Left lung (tissue), 10 donors: ENCODE data around the gene CDH10. TPM values are rescaled to one million over a fixed set of nuclear protein-coding genes. Genes with fewer than 3 reads are reported as not detected.

Experiments used
- ATAC-seq: fragments of 200-7000 bp; cut with Tn5 transposase; one replicate; pipeline ENCODE4 v1.9.1; 2020; ENCODE audit warnings: moderate library complexity
- DNase-seq, 4 donors: peaks; one replicate each; pipeline ENCODE4 v3.0.0-alpha.2; 2013 to 2020
- H3K27ac ChIP-seq, 2 donors: fragments of 200-600 bp; sonication (generic) in 1 of 2; one replicate each; pipeline versions ENCODE4 v1.5.0 to v1.8.0; 2020 to 2021
- H3K27me3 ChIP-seq, 2 donors: fragments of 200-600 bp; sonication (generic) in 1 of 2; one replicate each; pipeline versions ENCODE4 v1.5.0 to v1.8.0; 2020 to 2021
- H3K36me3 ChIP-seq, 2 donors: fragments of 200-600 bp; sonication (generic) in 1 of 2; one replicate each; pipeline versions ENCODE4 v1.5.0 to v1.8.0; 2020 to 2021
- H3K4me1 ChIP-seq, 2 donors: fragments of 200-600 bp; one replicate each; pipeline ENCODE4 v1.8.0; 2021
- H3K4me3 ChIP-seq, 2 donors: fragments of 200-600 bp; sonication (generic) in 1 of 2; one replicate each; pipeline versions ENCODE4 v1.5.0 to v1.8.0; 2020 to 2021; ENCODE audit warnings: mild to moderate bottlenecking in 1 of 2
- H3K9me3 ChIP-seq, 2 donors: fragments of 200-600 bp; sonication (generic) in 1 of 2; one replicate each; pipeline versions ENCODE4 v1.5.0 to v1.8.0; 2020 to 2021
- intact Hi-C, 2 donors: fragments of 100-400 bp; cut with DNase I; formaldehyde crosslinking; loops; one replicate each; pipeline versions ENCODE4 v1.11.2 to v1.14.2; 2022
- polyA plus RNA-seq, 6 donors: library from polyadenylated mRNA; unstranded; fragments of 120-200 nt; gene quantifications; one replicate each; pipeline ENCODE4 v1.2.1, GENCODE V29; 2013; ENCODE audit not compliant: insufficient read length in 6 of 6
- total RNA-seq, 2 donors: library from RNA; stranded (reverse); fragmentation: NEBNext Ultra II Directional; extraction: Animal tissue kit (Norgen Biotek cat#: 25700); gene quantifications; one replicate each; pipeline ENCODE4 v1.2.1, GENCODE V29; 2021
- TF ChIP-seq, protein P1 (sequence below), 2 donors: fragments of 200-600 bp; sonication (generic) in 1 of 2; IDR thresholded peaks; one replicate each; pipeline versions ENCODE4 v1.5.0 to v1.8.0; 2021; ENCODE audit warnings: antibody characterized with exemption in 2 of 2
- donor health status: DM: no; HTN: yes; CAD: no.
- donor health status: DM: no; HTN: no; CAD: no.

CDH10 gene
- total and polyA plus RNA-seq, 8 donors = 0.21 to 3.9 (median 1.5) TPM

DNA sequence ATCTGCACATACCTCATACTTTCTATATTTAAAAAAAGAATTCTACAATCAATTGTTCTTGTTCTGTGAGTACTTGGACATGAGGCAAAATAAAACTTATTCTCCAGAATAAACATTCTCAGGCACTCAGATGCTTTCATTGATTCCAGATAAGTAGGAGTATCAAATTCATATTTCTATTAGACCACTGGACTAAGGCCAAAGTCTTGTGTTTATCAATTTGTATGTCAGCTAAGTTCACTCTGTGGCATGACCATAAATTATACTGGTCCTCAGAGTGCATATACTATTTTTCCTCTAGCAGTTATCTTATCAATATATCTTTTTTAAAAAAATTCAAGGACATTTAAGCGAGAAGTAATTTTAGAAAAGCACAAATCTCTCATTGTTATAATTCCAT, 28.2 kb downstream of the CDH10 start:
- Histone ChIP-seq H3K27ac (no peak overlapping the region), H3K36me3 (no peaks in the 10 kb centered on the region), H3K4me3 (no peak overlapping the region), H3K27me3 (no peaks in the 10 kb centered on the region), H3K4me1 (no peaks in the 10 kb centered on the region), H3K9me3 (no peaks in the 10 kb centered on the region)
- DNase-seq (no peak), ATAC-seq (no peak)
- intact Hi-C loops = no loop called here
- TF ChIP-seq, protein P1, sequence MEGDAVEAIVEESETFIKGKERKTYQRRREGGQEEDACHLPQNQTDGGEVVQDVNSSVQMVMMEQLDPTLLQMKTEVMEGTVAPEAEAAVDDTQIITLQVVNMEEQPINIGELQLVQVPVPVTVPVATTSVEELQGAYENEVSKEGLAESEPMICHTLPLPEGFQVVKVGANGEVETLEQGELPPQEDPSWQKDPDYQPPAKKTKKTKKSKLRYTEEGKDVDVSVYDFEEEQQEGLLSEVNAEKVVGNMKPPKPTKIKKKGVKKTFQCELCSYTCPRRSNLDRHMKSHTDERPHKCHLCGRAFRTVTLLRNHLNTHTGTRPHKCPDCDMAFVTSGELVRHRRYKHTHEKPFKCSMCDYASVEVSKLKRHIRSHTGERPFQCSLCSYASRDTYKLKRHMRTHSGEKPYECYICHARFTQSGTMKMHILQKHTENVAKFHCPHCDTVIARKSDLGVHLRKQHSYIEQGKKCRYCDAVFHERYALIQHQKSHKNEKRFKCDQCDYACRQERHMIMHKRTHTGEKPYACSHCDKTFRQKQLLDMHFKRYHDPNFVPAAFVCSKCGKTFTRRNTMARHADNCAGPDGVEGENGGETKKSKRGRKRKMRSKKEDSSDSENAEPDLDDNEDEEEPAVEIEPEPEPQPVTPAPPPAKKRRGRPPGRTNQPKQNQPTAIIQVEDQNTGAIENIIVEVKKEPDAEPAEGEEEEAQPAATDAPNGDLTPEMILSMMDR (IDR thresholded peaks at IDR 0.05) = no peak

DNA sequence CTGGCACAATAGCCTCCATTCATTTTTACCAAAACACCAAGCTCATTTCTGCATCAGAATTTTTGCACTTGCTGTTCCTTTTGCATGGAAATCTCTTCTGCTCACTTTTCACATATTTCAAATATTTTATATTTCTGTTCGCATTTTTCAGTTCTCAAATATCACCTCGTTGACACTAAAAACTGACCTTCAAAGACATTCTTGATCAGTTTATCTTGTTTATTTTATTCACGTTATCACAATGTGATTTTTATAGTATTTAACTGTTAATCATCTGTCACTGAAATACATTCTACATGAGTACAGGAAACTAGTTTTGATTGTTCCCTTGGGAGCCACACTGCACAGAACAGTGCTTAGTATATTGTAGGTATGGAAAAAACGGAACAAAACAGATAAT, 29.6 kb downstream of the CDH10 start:
- Histone ChIP-seq H3K36me3 (no peaks in the 10 kb centered on the region), H3K27me3 (no peaks in the 10 kb centered on the region), H3K4me3 (no peak overlapping the region), H3K9me3 (no peaks in the 10 kb centered on the region), H3K27ac (no peak overlapping the region), H3K4me1 (no peaks in the 10 kb centered on the region)
- TF ChIP-seq, protein P1 (IDR thresholded peaks at IDR 0.05) = no peak
- ATAC-seq (no peak), DNase-seq (no peak)
- intact Hi-C loops = no loop called here

- Histone ChIP-seq H3K4me3 (no peak overlapping the region), H3K36me3 (no peaks in the 10 kb centered on the region), H3K27ac (no peak overlapping the region), H3K27me3 (no peaks in the 10 kb centered on the region), H3K9me3 (no peaks in the 10 kb centered on the region), H3K4me1 (no peaks in the 10 kb centered on the region)
- TF ChIP-seq, protein P1 (IDR thresholded peaks at IDR 0.05) = no peak
- ATAC-seq = no peak
- DNase-seq = no peak
- intact Hi-C loops = no loop called here
Observed at GRCh38 chr5:24609706-24610105, 35.1 kb downstream of the CDH10 start.

DNA sequence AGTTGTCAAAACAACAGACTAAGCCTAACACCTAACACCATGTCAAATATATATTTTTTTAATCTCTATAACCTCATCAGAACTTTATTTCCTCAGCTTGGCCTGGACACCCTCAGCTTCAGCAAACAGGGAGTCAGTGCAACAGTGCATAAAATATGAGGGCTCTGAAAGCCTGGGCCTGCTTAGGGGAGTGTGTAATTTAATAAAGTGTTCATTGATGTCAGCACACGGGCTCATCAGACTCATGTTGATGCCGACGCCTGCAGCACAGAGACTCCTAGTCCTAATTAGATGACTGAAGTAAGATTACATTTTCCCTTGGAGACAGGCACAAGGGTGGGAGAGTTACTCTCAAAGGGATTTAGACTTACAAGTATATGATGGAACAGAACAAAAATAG, 37.8 kb downstream of the CDH10 start:
- H3K27ac ChIP-seq = no peak overlapping the region
- TF ChIP-seq, protein P1 (IDR thresholded peaks at IDR 0.05) = no peak
- H3K36me3 ChIP-seq = no peaks in the 10 kb centered on the region
- H3K4me1 ChIP-seq = no peaks in the 10 kb centered on the region
- no peak for ATAC-seq
- H3K9me3 ChIP-seq = no peaks in the 10 kb centered on the region
- no peaks in the 10 kb centered on the region for H3K27me3 ChIP-seq
- intact Hi-C loops = no loop called here
- no peak for DNase-seq
- H3K4me3 ChIP-seq = no peak overlapping the region

DNA sequence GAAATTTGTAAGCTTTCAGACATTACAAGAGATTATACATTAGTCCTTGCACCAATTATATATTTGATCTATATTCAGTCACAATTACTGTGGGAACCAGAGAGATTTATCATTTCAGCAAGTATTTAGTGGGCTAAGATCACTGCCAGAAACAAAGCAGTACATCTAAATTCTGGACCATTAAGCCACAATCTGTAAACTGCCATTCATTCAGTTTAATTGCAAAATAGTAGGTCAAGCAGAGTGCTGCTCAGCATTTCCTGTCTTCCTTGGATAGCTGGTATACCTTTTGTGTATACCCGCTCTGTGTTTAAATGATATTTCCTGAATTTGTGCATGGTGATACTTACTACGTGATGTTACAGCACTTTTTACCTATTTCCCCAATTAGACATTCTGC, 42.6 kb downstream of the CDH10 start:
- no peak for DNase-seq
- no peaks in the 10 kb centered on the region for H3K4me1 ChIP-seq

More for the DNA sequence above, 42.6 kb downstream of the CDH10 start:
- intact Hi-C loops = no loop called here
- Histone ChIP-seq H3K27ac (no peak overlapping the region), H3K36me3 (no peaks in the 10 kb centered on the region), H3K9me3 (no peaks in the 10 kb centered on the region), H3K27me3 (no peaks in the 10 kb centered on the region), H3K4me3 (no peak overlapping the region)
- TF ChIP-seq, protein P1 (IDR thresholded peaks at IDR 0.05) = no peak
- no peak for ATAC-seq
